ENCODE measurements around the gene LSP1. TPM values are rescaled to one million over a fixed set of nuclear protein-coding genes. Genes with fewer than 3 reads are reported as not detected.

The LSP1 gene
- total and polyA plus RNA-seq, 2 experiments from 2014 or later: 29.9 to 47.0 TPM

GRCh38 chr11:1834779-1835670, 17.9 kb upstream of the LSP1 start, which contains the start of gene SYT8:
Gene SYT8, plus strand, starts transcription at chr11:1834990. Its CDS starts 116 bp downstream, at chr11:1835106.
- TF ChIP-seq EZH2 (IDR thresholded peaks at IDR 0.05; ENCODE audit: borderline replicate concordance) (no peak), EZH2phosphoT487 (IDR thresholded peaks at IDR 0.05; ENCODE audit: low read depth, severe bottlenecking, unreplicated experiment) (no peak)
- TF ChIP-seq, protein P1, sequence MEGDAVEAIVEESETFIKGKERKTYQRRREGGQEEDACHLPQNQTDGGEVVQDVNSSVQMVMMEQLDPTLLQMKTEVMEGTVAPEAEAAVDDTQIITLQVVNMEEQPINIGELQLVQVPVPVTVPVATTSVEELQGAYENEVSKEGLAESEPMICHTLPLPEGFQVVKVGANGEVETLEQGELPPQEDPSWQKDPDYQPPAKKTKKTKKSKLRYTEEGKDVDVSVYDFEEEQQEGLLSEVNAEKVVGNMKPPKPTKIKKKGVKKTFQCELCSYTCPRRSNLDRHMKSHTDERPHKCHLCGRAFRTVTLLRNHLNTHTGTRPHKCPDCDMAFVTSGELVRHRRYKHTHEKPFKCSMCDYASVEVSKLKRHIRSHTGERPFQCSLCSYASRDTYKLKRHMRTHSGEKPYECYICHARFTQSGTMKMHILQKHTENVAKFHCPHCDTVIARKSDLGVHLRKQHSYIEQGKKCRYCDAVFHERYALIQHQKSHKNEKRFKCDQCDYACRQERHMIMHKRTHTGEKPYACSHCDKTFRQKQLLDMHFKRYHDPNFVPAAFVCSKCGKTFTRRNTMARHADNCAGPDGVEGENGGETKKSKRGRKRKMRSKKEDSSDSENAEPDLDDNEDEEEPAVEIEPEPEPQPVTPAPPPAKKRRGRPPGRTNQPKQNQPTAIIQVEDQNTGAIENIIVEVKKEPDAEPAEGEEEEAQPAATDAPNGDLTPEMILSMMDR (IDR thresholded peaks at IDR 0.05; ENCODE audit: poor library complexity): no peak
- no peak within 1 kb of the TSS for H3K4me3 ChIP-seq
- peak; percentile 52 for DNase-seq (ENCODE audit: low spot score)
- peaks cover 62% of the 10 kb centered on the region for H3K4me1 ChIP-seq (ENCODE audit: insufficient read depth)
- no peaks in the 10 kb centered on the region for H4K20me1 ChIP-seq (ENCODE audit: insufficient read depth, poor library complexity, severe bottlenecking)
- peaks cover 3% of the 10 kb centered on the region for H3K79me2 ChIP-seq
- H3K27me3 ChIP-seq: no peaks in the 10 kb centered on the region
- no peaks in the 10 kb centered on the region for H3K36me3 ChIP-seq (replicated peaks; ENCODE audit: insufficient read depth, low read depth)
- H3K9me2 ChIP-seq (replicated peaks; ENCODE audit: insufficient read depth): no peaks in the 10 kb centered on the region
- H2AFZ ChIP-seq: no peak within 1 kb of the TSS
- no peaks in the 10 kb centered on the region for H3K9me3 ChIP-seq (ENCODE audit: low read depth)
- H3K4me2 ChIP-seq: peak within 1 kb of the TSS; percentile 41
- H3K27ac ChIP-seq: peak within 1 kb of the TSS; percentile 100
- WGBS (ENCODE audit: low lambda C conversion rate, missing lambda C conversion rate): 92% methylated on average over 26 of the region's 26 CpGs

- Histone ChIP-seq H3K36me3 (replicated peaks; ENCODE audit: insufficient read depth, low read depth) (no peaks in the 10 kb centered on the region), H2AFZ (no peak overlapping the region), H4K20me1 (ENCODE audit: insufficient read depth, poor library complexity, severe bottlenecking) (no peaks in the 10 kb centered on the region), H3K9me2 (replicated peaks; ENCODE audit: insufficient read depth) (no peaks in the 10 kb centered on the region), H3K9me3 (ENCODE audit: low read depth) (no peaks in the 10 kb centered on the region), H3K4me1 (ENCODE audit: insufficient read depth) (peaks cover 56% of the 10 kb centered on the region), H3K4me3 (no peak overlapping the region), H3K27me3 (no peaks in the 10 kb centered on the region), H3K79me2 (peaks cover 3% of the 10 kb centered on the region), H3K27ac (peak overlapping the region; percentile 100), H3K4me2 (no peak overlapping the region)
- WGBS (ENCODE audit: low lambda C conversion rate, missing lambda C conversion rate): 89% methylated on average over 10 of the region's 12 CpGs
- TF ChIP-seq, protein P1 (IDR thresholded peaks at IDR 0.05; ENCODE audit: poor library complexity): no peak
- no peak for TF ChIP-seq EZH2phosphoT487 (IDR thresholded peaks at IDR 0.05; ENCODE audit: low read depth, severe bottlenecking, unreplicated experiment)
- DNase-seq (ENCODE audit: low spot score): no peak
Measured at GRCh38 chr11:1835671-1836010, 17.2 kb upstream of the LSP1 start.

DNA sequence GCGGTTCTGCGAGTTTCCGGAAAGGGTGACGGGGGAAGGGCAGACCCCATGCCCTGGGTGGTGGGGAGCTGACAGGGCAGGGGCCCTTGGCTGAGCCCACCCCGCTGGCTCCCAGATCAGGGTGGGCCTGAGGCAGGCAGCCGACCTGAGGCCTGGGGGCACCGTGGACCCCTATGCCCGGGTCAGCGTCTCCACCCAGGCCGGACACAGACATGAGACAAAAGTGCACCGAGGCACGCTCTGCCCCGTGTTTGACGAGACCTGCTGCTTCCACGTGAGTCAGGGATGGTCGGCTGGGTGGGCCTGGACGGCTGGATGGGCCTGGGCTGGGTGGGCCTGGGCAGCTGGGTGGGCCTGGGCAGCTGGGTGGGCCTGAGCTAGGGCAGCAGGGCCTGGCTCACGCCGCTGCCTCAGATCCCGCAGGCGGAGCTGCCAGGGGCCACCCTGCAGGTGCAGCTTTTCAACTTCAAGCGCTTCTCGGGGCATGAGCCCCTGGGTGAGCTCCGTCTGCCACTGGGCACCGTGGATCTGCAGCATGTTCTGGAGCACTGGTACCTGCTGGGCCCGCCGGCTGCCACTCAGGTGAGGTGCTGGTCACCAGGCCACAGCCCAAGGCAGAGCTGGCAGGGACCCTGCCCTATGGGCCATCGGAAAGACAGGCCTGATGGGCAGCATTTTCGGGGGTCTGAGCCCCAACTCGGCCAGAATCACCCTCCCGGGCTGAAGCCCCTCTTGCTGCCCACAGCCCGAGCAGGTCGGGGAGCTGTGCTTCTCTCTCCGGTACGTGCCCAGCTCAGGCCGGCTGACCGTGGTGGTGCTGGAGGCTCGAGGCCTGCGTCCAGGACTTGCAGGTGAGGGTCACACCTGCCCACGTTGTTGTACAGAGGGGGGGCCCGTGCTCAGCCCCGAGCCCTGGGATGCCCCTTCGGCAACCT, 16.6 kb upstream of the LSP1 start:
- H3K79me2 ChIP-seq: peaks cover 2% of the 10 kb centered on the region
- no peaks in the 10 kb centered on the region for H3K9me2 ChIP-seq (replicated peaks; ENCODE audit: insufficient read depth)
- H4K20me1 ChIP-seq (ENCODE audit: insufficient read depth, poor library complexity, severe bottlenecking): no peaks in the 10 kb centered on the region
- H3K4me2 ChIP-seq: no peak overlapping the region
- H3K4me3 ChIP-seq: no peak overlapping the region
- H3K27ac ChIP-seq: no peak overlapping the region
- no peak for DNase-seq (ENCODE audit: low spot score)
- H3K36me3 ChIP-seq (replicated peaks; ENCODE audit: insufficient read depth, low read depth): no peaks in the 10 kb centered on the region
- WGBS (ENCODE audit: low lambda C conversion rate, missing lambda C conversion rate): 95% methylated on average over 38 of the region's 43 CpGs
- TF ChIP-seq EZH2phosphoT487 (IDR thresholded peaks at IDR 0.05; ENCODE audit: low read depth, severe bottlenecking, unreplicated experiment) (no peak), EZH2 (IDR thresholded peaks at IDR 0.05; ENCODE audit: borderline replicate concordance) (no peak)
- TF ChIP-seq, protein P1 (IDR thresholded peaks at IDR 0.05; ENCODE audit: poor library complexity): no peak
- no peaks in the 10 kb centered on the region for H3K9me3 ChIP-seq (ENCODE audit: low read depth)
- no peak overlapping the region for H2AFZ ChIP-seq
- H3K4me1 ChIP-seq (ENCODE audit: insufficient read depth): peaks cover 49% of the 10 kb centered on the region
- no peaks in the 10 kb centered on the region for H3K27me3 ChIP-seq
